ENCODE results near the gene HSPA2.
"Not testable (repeated sequence)": the region's sequence is repeated elsewhere in the genome, so short reads cannot be mapped to it uniquely, and the experiment has no call there.

GRCh38 chr14:64569646-64570045 lies 29.1 kb downstream of the HSPA2 start:
- not testable (repeated sequence) for TF ChIP-seq POLR2A, CTCF (IDR thresholded peaks at IDR 0.05)
